Measurements from ENCODE around the gene NTM. TPM values are rescaled to one million over a fixed set of nuclear protein-coding genes. Genes with fewer than 3 reads are reported as not detected.

The NTM gene
- total RNA-seq, 1 experiment from 2014 or later, result 0.73 TPM

DNA sequence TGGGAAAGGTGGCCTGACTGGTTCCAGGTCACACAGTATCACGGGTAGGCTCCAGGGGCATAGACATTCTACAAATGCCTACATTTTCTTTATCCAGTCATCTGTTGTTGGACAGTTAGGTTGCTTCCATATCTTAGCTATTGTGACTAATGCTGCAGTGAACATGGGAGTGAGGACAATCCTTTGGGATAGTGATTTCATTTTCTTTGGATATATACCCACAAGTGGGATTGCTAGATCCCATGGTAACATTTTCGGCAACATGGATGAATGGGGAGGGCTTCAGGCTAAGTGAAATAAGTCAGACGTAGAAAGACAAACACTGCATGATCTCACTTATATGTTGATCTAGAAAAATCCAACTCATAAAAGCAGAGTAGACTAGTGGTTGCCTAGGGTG, 744.3 kb downstream of the NTM start:
- ChIA-PET CTCF (no interaction called here), POLR2A (no interaction called here)
- no peaks in the 10 kb centered on the region for H3K27me3 Mint-ChIP-seq (ENCODE audit: insufficient read depth, unreplicated experiment)
- peaks cover 7% of the 10 kb centered on the region for H3K9me3 Mint-ChIP-seq (ENCODE audit: unreplicated experiment)
- Histone ChIP-seq H3K27me3 (replicated peaks; ENCODE audit: control insufficient read depth, insufficient read depth, low read length) (no peaks in the 10 kb centered on the region), H3K4me3 (ENCODE audit: low read depth, low read length) (no peak overlapping the region), H3K4me1 (no peaks in the 10 kb centered on the region), H3K9me3 (no peaks in the 10 kb centered on the region; the same call in 1 of the 2 replicates), H3K36me3 (ENCODE audit: control insufficient read depth, insufficient read depth, low read length) (no peaks in the 10 kb centered on the region)
- intact Hi-C loops (cut with micrococcal nuclease; ENCODE audit: unreplicated experiment), result no loop called here
- TF ChIP-seq, protein P1, sequence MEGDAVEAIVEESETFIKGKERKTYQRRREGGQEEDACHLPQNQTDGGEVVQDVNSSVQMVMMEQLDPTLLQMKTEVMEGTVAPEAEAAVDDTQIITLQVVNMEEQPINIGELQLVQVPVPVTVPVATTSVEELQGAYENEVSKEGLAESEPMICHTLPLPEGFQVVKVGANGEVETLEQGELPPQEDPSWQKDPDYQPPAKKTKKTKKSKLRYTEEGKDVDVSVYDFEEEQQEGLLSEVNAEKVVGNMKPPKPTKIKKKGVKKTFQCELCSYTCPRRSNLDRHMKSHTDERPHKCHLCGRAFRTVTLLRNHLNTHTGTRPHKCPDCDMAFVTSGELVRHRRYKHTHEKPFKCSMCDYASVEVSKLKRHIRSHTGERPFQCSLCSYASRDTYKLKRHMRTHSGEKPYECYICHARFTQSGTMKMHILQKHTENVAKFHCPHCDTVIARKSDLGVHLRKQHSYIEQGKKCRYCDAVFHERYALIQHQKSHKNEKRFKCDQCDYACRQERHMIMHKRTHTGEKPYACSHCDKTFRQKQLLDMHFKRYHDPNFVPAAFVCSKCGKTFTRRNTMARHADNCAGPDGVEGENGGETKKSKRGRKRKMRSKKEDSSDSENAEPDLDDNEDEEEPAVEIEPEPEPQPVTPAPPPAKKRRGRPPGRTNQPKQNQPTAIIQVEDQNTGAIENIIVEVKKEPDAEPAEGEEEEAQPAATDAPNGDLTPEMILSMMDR (IDR thresholded peaks at IDR 0.05; ENCODE audit: insufficient read depth in 1 of 2, low read depth in 1 of 2, low read length in 1 of 2, severe bottlenecking in 1 of 2, unreplicated experiment in 1 of 2), result no peak
- BruUV-seq (replicated peaks), result no TSS peak
- no peak overlapping the region for H3K27ac Mint-ChIP-seq (ENCODE audit: unreplicated experiment)
- no peaks in the 10 kb centered on the region for H3K36me3 Mint-ChIP-seq (ENCODE audit: insufficient read depth, unreplicated experiment)
- no peaks in the 10 kb centered on the region for H3K4me1 Mint-ChIP-seq (ENCODE audit: low read depth, unreplicated experiment)
- DNase-seq, result no peak
- no peak overlapping the region for H3K4me3 Mint-ChIP-seq (ENCODE audit: unreplicated experiment)

DNA sequence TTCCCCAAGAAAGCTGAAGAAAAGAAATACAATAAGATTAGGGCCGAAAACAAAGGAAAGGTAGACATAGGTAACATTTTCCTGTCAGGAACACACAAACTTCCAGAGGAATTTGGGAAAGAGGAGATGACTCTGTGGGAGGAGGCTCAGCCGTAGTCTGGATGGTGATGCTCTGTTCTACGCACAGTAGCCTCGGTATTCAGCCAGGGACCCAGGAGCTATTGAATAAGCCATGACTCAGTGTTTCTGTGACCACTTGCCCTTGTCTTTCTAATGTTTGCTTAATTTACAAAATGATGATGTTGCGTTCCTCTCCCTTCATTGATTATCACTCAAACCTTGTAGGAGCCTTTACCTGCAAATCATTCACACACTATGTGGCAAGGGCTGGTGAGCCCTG, 745.0 kb downstream of the NTM start:
- Mint-ChIP-seq H3K27ac (ENCODE audit: unreplicated experiment) (no peak overlapping the region), H3K36me3 (ENCODE audit: insufficient read depth, unreplicated experiment) (no peaks in the 10 kb centered on the region), H3K27me3 (ENCODE audit: insufficient read depth, unreplicated experiment) (peaks cover 3% of the 10 kb centered on the region), H3K9me3 (ENCODE audit: unreplicated experiment) (no peaks in the 10 kb centered on the region), H3K4me1 (ENCODE audit: low read depth, unreplicated experiment) (no peaks in the 10 kb centered on the region), H3K4me3 (ENCODE audit: unreplicated experiment) (no peak overlapping the region)
- no peaks in the 10 kb centered on the region for H3K36me3 ChIP-seq (ENCODE audit: control insufficient read depth, insufficient read depth, low read length)
- no peaks in the 10 kb centered on the region for H3K27me3 ChIP-seq (replicated peaks; ENCODE audit: control insufficient read depth, insufficient read depth, low read length)
- no peaks in the 10 kb centered on the region for H3K4me1 ChIP-seq
- intact Hi-C loops (cut with micrococcal nuclease; ENCODE audit: unreplicated experiment), result no loop called here
- no TSS peak for BruUV-seq (replicated peaks)
- DNase-seq, result no peak
- TF ChIP-seq, protein P1 (IDR thresholded peaks at IDR 0.05; ENCODE audit: insufficient read depth in 1 of 2, low read depth in 1 of 2, low read length in 1 of 2, severe bottlenecking in 1 of 2, unreplicated experiment in 1 of 2), result no peak
- H3K4me3 ChIP-seq (ENCODE audit: low read depth, low read length), result no peak overlapping the region
- ChIA-PET CTCF (no interaction called here), POLR2A (no interaction called here)
- H3K9me3 ChIP-seq, result no peaks in the 10 kb centered on the region; the same call in 1 of the 2 replicates

DNA sequence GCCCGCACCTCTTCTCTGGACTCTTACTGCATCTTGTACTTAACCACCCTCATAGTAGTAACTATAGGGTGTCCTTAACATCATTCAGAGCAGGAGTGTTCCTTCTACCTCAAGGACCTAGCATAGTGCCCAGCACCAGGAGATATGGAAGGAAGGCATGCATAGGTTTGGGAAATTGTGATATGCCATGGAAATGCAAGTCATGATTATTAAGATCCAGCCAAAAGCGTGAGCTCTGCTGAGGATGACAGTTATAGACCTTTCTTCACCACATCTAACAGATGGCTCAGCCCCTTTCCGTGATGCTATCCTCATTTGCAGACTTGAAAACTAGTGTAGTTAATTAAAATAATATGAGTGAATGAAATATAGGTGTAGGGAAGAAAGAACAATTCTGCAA, 746.1 kb downstream of the NTM start:
- no peak overlapping the region for H3K27ac Mint-ChIP-seq (ENCODE audit: unreplicated experiment)
- ChIA-PET CTCF (no interaction called here), POLR2A (no interaction called here)
- Histone ChIP-seq H3K36me3 (ENCODE audit: control insufficient read depth, insufficient read depth, low read length) (no peaks in the 10 kb centered on the region), H3K4me3 (ENCODE audit: low read depth, low read length) (no peak overlapping the region), H3K4me1 (no peaks in the 10 kb centered on the region), H3K27me3 (replicated peaks; ENCODE audit: control insufficient read depth, insufficient read depth, low read length) (no peaks in the 10 kb centered on the region), H3K9me3 (no peaks in the 10 kb centered on the region; the same call in 1 of the 2 replicates)
- peaks cover 3% of the 10 kb centered on the region for H3K27me3 Mint-ChIP-seq (ENCODE audit: insufficient read depth, unreplicated experiment)
- no peaks in the 10 kb centered on the region for H3K9me3 Mint-ChIP-seq (ENCODE audit: unreplicated experiment)
- no peak overlapping the region for H3K4me3 Mint-ChIP-seq (ENCODE audit: unreplicated experiment)
- H3K36me3 Mint-ChIP-seq (ENCODE audit: insufficient read depth, unreplicated experiment), result no peaks in the 10 kb centered on the region
- TF ChIP-seq, protein P1 (IDR thresholded peaks at IDR 0.05; ENCODE audit: insufficient read depth in 1 of 2, low read depth in 1 of 2, low read length in 1 of 2, severe bottlenecking in 1 of 2, unreplicated experiment in 1 of 2), result no peak
- no peaks in the 10 kb centered on the region for H3K4me1 Mint-ChIP-seq (ENCODE audit: low read depth, unreplicated experiment)
- no peak for DNase-seq
- intact Hi-C loops (cut with micrococcal nuclease; ENCODE audit: unreplicated experiment), result no loop called here
- BruUV-seq (replicated peaks), result no TSS peak

Measured in Caco-2 (cell line).